ENCODE data around the gene PIK3R1.

DNA sequence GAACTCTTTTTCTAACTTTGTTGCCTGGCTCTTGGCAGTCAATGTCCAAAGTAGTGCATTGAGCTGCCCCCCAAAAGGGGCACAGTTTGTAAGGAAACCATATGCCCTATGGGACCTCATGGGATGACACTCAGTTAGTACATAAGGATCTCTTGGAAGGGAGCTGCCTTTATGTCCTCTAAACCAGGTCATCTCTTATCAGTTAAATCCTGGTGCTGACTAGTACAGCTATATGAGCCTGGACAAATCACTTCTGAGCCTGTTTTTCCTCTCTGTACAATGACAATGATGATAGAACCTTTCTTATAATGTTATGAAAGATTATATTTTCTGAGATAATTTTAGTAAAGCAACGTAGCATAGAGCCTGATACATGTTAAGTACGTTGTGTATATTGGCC lies 44.1 kb downstream of the PIK3R1 start:
- TF ChIP-seq, protein P1, sequence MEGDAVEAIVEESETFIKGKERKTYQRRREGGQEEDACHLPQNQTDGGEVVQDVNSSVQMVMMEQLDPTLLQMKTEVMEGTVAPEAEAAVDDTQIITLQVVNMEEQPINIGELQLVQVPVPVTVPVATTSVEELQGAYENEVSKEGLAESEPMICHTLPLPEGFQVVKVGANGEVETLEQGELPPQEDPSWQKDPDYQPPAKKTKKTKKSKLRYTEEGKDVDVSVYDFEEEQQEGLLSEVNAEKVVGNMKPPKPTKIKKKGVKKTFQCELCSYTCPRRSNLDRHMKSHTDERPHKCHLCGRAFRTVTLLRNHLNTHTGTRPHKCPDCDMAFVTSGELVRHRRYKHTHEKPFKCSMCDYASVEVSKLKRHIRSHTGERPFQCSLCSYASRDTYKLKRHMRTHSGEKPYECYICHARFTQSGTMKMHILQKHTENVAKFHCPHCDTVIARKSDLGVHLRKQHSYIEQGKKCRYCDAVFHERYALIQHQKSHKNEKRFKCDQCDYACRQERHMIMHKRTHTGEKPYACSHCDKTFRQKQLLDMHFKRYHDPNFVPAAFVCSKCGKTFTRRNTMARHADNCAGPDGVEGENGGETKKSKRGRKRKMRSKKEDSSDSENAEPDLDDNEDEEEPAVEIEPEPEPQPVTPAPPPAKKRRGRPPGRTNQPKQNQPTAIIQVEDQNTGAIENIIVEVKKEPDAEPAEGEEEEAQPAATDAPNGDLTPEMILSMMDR (conservative IDR thresholded peaks at IDR 0.05; ENCODE audit: low read depth, low read length), result no peak
- TF ChIP-seq EZH2phosphoT487 (IDR thresholded peaks at IDR 0.05; ENCODE audit: borderline replicate concordance, low read length), result no peak
- TF ChIP-seq EZH2 (IDR thresholded peaks at IDR 0.05; ENCODE audit: low read length, unreplicated experiment), result no peak

Measured in PC-3 (cell line).